Endothelial cell of umbilical vein (primary cell): ENCODE data around the gene CD27. TPM values are rescaled to one million over a fixed set of nuclear protein-coding genes. Genes with fewer than 3 reads are reported as not detected.

Experiments used
- BruUV-seq: library from RNA; stranded (reverse); fragments of 400-500 nt; replicated peaks from 2 replicates; lab custom pipeline; 2021; lab: Mats Ljungman, UMichigan
- CTCF ChIA-PET: fragments of 300-600, 350-600 bp; sonication (Branson Sonifier 250); formaldehyde crosslinking; loops from one replicate; lab custom pipeline; 2021; ENCODE audit warnings: antibody characterized with exemption, inconsistent platforms; lab: Charles Lee
- POLR2A ChIA-PET: fragments of 300-600, 350-600 bp; sonication (Branson Sonifier 250); formaldehyde crosslinking; loops from one replicate; lab custom pipeline; 2021; ENCODE audit warnings: antibody characterized with exemption, inconsistent platforms; lab: Charles Lee
- DNase-seq: peaks from one replicate; pipeline ENCODE4 v3.0.0-alpha.2; 2011; ENCODE audit warnings: low read depth, low spot score
- FAIRE-seq: peaks from 2 replicates; lab custom pipeline; 2011; peaks lifted over from hg19 to GRCh38; lab: Jason Lieb, UNC
- H2AFZ ChIP-seq: 2 replicates; pipeline ENCODE4 v1.6.0; 2012; ENCODE audit warnings: low read depth, low read length, control low read depth, inconsistent platforms
- H3K27ac ChIP-seq: 2 replicates; pipeline ENCODE4 v1.5.1; 2011; ENCODE audit warnings: low read depth, mild to moderate bottlenecking, control low read depth, low read length, moderate library complexity; ENCODE audit not compliant: insufficient read depth
- H3K27me3 ChIP-seq, 2 experiments: 2 replicates each; pipeline versions ENCODE4 v1.6.0 to v1.6.1; 2011; ENCODE audit warnings: low read length in 2 of 2, mixed read lengths in 1 of 2; ENCODE audit not compliant: control insufficient read depth in 2 of 2, insufficient read depth in 2 of 2
- H3K36me3 ChIP-seq, 2 experiments: 2 replicates in 1 of 2; 3 replicates in 1 of 2; pipeline ENCODE4 v1.5.1; 2011; ENCODE audit warnings: low read length in 2 of 2, mild to moderate bottlenecking in 1 of 2, moderate library complexity in 1 of 2; ENCODE audit not compliant: control insufficient read depth in 2 of 2, insufficient read depth in 2 of 2; ENCODE audit errors: extremely low read depth in 1 of 2
- H3K4me1 ChIP-seq: 3 replicates; pipeline ENCODE4 v1.5.1; 2011; ENCODE audit warnings: mild to moderate bottlenecking, low read length; ENCODE audit not compliant: control insufficient read depth, insufficient read depth; ENCODE audit errors: extremely low read depth
- H3K4me2 ChIP-seq: 2 replicates; pipeline ENCODE4 v1.6.1; 2011; ENCODE audit warnings: low read length, control low read depth, mixed read lengths; ENCODE audit not compliant: insufficient read depth
- H3K4me3 ChIP-seq, 3 experiments: fragments of 200-600 bp in 1 of 3; sonication (generic), shearing (Covaris generic) in 1 of 3; replicated peaks in 1 of 3; 2 replicates each; pipeline ENCODE4 v1.5.1; 2011 to 2016; ENCODE audit warnings: control low read depth in 3 of 3, low read length in 3 of 3, mild to moderate bottlenecking in 2 of 3, inconsistent platforms in 1 of 3, low read depth in 1 of 3, moderate library complexity in 1 of 3; ENCODE audit not compliant: insufficient read depth in 1 of 3
- H3K79me2 ChIP-seq: 2 replicates; pipeline ENCODE4 v1.6.0; 2012; ENCODE audit warnings: low read length, inconsistent platforms; ENCODE audit not compliant: control insufficient read depth, insufficient read depth
- H3K9ac ChIP-seq: replicated peaks from 2 replicates; pipeline ENCODE3; 2011; ENCODE audit warnings: low read length, control low read depth; ENCODE audit not compliant: insufficient read depth; ENCODE audit errors: extremely low read depth
- H3K9me1 ChIP-seq: replicated peaks from 3 replicates; pipeline ENCODE4 v1.6.0; 2011; ENCODE audit warnings: mild to moderate bottlenecking, low read length; ENCODE audit not compliant: control insufficient read depth, insufficient read depth; ENCODE audit errors: extremely low read depth
- H3K9me3 ChIP-seq: replicated peaks from 2 replicates; pipeline ENCODE4 v1.5.1; 2012; ENCODE audit warnings: low read length, inconsistent platforms; ENCODE audit not compliant: control insufficient read depth, insufficient read depth
- H4K20me1 ChIP-seq: replicated peaks from 2 replicates; pipeline ENCODE3; 2011; ENCODE audit warnings: mild to moderate bottlenecking, low read length; ENCODE audit not compliant: control insufficient read depth, insufficient read depth; ENCODE audit errors: extremely low read depth
- FOS ChIP-seq: IDR thresholded peaks from 2 replicates; pipeline ENCODE4 v1.6.1; 2011; ENCODE audit warnings: mild to moderate bottlenecking, low read length, moderate library complexity, borderline replicate concordance; ENCODE audit not compliant: insufficient read depth
- GATA2 ChIP-seq: IDR thresholded peaks from 2 replicates; pipeline ENCODE4 v1.7.0; 2011; ENCODE audit warnings: low read depth, mild to moderate bottlenecking, moderate library complexity, mixed read lengths, low read length; ENCODE audit not compliant: insufficient read length, insufficient read depth
- JUN ChIP-seq: IDR thresholded peaks from 2 replicates; pipeline ENCODE4 v1.6.1; 2011; ENCODE audit warnings: borderline replicate concordance, low read depth; ENCODE audit not compliant: insufficient read length, insufficient read depth
- POLR2A ChIP-seq: IDR thresholded peaks from 2 replicates; pipeline ENCODE4 v1.6.1; 2012; ENCODE audit warnings: low read depth, mild to moderate bottlenecking, control low read depth, low read length
- POLR2AphosphoS5 ChIP-seq: IDR thresholded peaks from 2 replicates; pipeline ENCODE4 v1.6.1; 2012; ENCODE audit warnings: low read depth, mild to moderate bottlenecking, control low read depth, low read length, moderate library complexity; ENCODE audit not compliant: insufficient read depth
- dilution Hi-C: fragments of 300-500 bp; cut with MboI; formaldehyde crosslinking; loops from one replicate; pipeline ENCODE4 v1.15.0; 2019; ENCODE audit warnings: low sequenced_read_pairs; ENCODE audit not compliant: extremely low pct_ligation_motif_present
- intact Hi-C: fragments of 100-400 bp; cut with micrococcal nuclease; formaldehyde crosslinking; loops from one replicate; pipeline ENCODE4 v1.10.0; 2022
- polyA plus RNA-seq, 4 experiments: library from polyadenylated mRNA; depleted of rRNA in 3 of 4; stranded (reverse) in 3 of 4; unstranded in 1 of 4; fragments of >200 nt; gene quantifications; 2 replicates each; pipeline versions ENCODE4 v1.2.1 to v1.2.3, GENCODE V29; 2011 to 2012; ENCODE audit warnings: missing spikeins in 1 of 4
- total RNA-seq: library from RNA; stranded (reverse); gene quantifications from 2 replicates; pipeline ENCODE4 v1.2.3, GENCODE V29; 2021
- TF ChIP-seq, protein P1 (sequence below): IDR thresholded peaks from 2 replicates; pipeline ENCODE4 v1.6.1; 2011; ENCODE audit not compliant: insufficient read depth, insufficient read length

The CD27 gene
- total and polyA plus RNA-seq, 2 donors (not counting 3 experiments of a cell fraction or from before 2014, with no cell fraction given): not detected

DNA sequence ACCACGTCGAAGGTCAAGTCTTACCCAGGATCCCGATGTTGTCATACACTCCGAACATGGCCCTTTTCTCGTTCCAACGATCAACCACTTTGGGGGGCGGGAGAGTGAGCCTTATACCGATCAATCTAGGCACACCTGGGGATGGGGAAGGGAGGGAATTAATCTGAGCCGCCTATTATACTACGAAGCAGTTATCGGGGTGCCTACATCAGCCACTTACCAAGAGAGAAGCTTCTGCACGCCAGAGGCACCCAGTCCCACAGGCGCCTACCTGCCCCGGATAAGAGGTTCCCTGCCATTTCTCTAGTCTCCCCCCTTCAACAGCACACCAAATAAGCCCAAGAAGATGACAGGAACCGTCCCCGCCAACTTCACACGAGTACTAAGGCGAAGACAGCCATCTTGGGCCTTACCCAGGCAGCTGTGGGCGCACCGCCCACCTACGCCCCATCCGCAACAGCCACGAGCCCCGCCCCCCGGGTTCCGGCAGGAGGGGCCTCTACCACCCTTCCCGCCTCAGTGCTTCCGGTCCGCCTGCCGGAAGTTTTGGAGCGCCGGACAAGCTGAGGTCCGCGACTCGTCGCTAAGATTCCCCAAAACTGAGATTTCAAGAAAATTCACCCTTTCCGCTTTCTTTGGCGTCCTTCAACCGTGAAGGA lies 48.2 kb downstream of the CD27 start, which contains the start of gene MRPL51:
MRPL51 (minus strand) TSS at position 425 of the 659 bp plus-strand sequence; CDS start at position 299, 126 bp downstream.
- BruUV-seq: TSS peak; percentile 88
- CTCF ChIA-PET: interaction anchor here (0.9 to 1.2 kb wide), 6 partner anchors 9 to 46 kb away, joined by 3 to 8 read pairs (median 5); partner anchors contain the start of gene VAMP1
- FAIRE-seq: peak; percentile 85

More for the DNA sequence above, 48.2 kb downstream of the CD27 start, which contains the start of gene MRPL51:
- H3K27ac ChIP-seq: peak within 1 kb of the TSS; percentile 95
- no peaks in the 10 kb centered on the region for H4K20me1 ChIP-seq
- peaks cover 0 to 7% of the 10 kb centered on the region in 2 experiments for H3K36me3 ChIP-seq
- no peaks in the 10 kb centered on the region for H3K9me3 ChIP-seq
- peaks cover 20% of the 10 kb centered on the region for H3K4me1 ChIP-seq
- H2AFZ ChIP-seq: peak within 1 kb of the TSS; percentile 88
- peak within 1 kb of the TSS; percentile 96 for H3K9ac ChIP-seq
- POLR2A ChIA-PET: interaction anchor here (0.6 to 1.3 kb wide), 7 partner anchors 12 to 41 kb away, joined by 3 to 15 read pairs (median 4); partner anchors contain the start of genes GAPDH and VAMP1
- no peaks in the 10 kb centered on the region for H3K9me1 ChIP-seq
- peak within 1 kb of the TSS; percentile 96 for H3K4me2 ChIP-seq
- DNase-seq: peak; percentile 94
- dilution Hi-C loops: no loop called here
- H3K79me2 ChIP-seq: peaks cover 38% of the 10 kb centered on the region
- peak within 1 kb of the TSS; percentile 82 to 92 (median 86) for H3K4me3 ChIP-seq
- intact Hi-C loops: loop anchor here (1.0 kb wide), 2 partner anchors 41 to 70 kb away; partner anchors contain the start of gene GAPDH
- no peaks in the 10 kb centered on the region for H3K27me3 ChIP-seq
- TF ChIP-seq FOS (no peak), GATA2 (no peak), JUN (no peak), POLR2AphosphoS5 (peak; percentile 98), POLR2A (peak; percentile 96)
- TF ChIP-seq, protein P1, sequence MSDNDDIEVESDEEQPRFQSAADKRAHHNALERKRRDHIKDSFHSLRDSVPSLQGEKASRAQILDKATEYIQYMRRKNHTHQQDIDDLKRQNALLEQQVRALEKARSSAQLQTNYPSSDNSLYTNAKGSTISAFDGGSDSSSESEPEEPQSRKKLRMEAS: peak; percentile 52
